ENCODE measurements around the gene ARHGAP28. TPM values are rescaled to one million over a fixed set of nuclear protein-coding genes. Genes with fewer than 3 reads are reported as not detected.

The ARHGAP28 gene
- total RNA-seq, 1 experiment from 2014 or later = not detected

- intact Hi-C loops (cut with micrococcal nuclease; ENCODE audit: unreplicated experiment) = no loop called here
- no peak for DNase-seq (ENCODE audit: low spot score)
- Histone ChIP-seq H3K36me3 (ENCODE audit: insufficient read depth, low read length, poor library complexity, severe bottlenecking) (no peaks in the 10 kb centered on the region), H3K4me3 (ENCODE audit: low read depth, low read length, poor library complexity, severe bottlenecking) (no peak overlapping the region), H3K27me3 (replicated peaks; ENCODE audit: insufficient read depth, low read depth, low read length, poor library complexity) (no peaks in the 10 kb centered on the region), H3K9me3 (ENCODE audit: low read depth, low read length, poor library complexity, severe bottlenecking) (peaks cover 5% of the 10 kb centered on the region), H3K27ac (ENCODE audit: low read depth, low read length, poor library complexity, severe bottlenecking) (no peak overlapping the region), H3K4me1 (ENCODE audit: insufficient read depth, low read length, poor library complexity, severe bottlenecking) (no peaks in the 10 kb centered on the region)
- ChIA-PET POLR2A (ENCODE audit: low non-redundant PET) (no interaction called here), CTCF (no interaction called here)
- TF ChIP-seq CTCF (conservative IDR thresholded peaks at IDR 0.05; ENCODE audit: low read depth, low read length) (no peak), EZH2 (IDR thresholded peaks at IDR 0.05; ENCODE audit: borderline replicate concordance, low read depth, low read length, poor library complexity, severe bottlenecking) (no peak)
- no TSS peak for BruUV-seq (replicated peaks)
Measured at GRCh38 chr18:6959110-6959509, 229.6 kb downstream of the ARHGAP28 start.

- ChIA-PET POLR2A (ENCODE audit: low non-redundant PET) (no interaction called here), CTCF (no interaction called here)
- BruUV-seq (replicated peaks) = no TSS peak
- Histone ChIP-seq H3K36me3 (ENCODE audit: insufficient read depth, low read length, poor library complexity, severe bottlenecking) (no peaks in the 10 kb centered on the region), H3K9me3 (ENCODE audit: low read depth, low read length, poor library complexity, severe bottlenecking) (peaks cover 5% of the 10 kb centered on the region), H3K27me3 (replicated peaks; ENCODE audit: insufficient read depth, low read depth, low read length, poor library complexity) (no peaks in the 10 kb centered on the region), H3K27ac (ENCODE audit: low read depth, low read length, poor library complexity, severe bottlenecking) (no peak overlapping the region), H3K4me1 (ENCODE audit: insufficient read depth, low read length, poor library complexity, severe bottlenecking) (no peaks in the 10 kb centered on the region), H3K4me3 (ENCODE audit: low read depth, low read length, poor library complexity, severe bottlenecking) (no peak overlapping the region)
- intact Hi-C loops (cut with micrococcal nuclease; ENCODE audit: unreplicated experiment) = no loop called here
- no peak for TF ChIP-seq CTCF (conservative IDR thresholded peaks at IDR 0.05; ENCODE audit: low read depth, low read length)
- no peak for TF ChIP-seq EZH2 (IDR thresholded peaks at IDR 0.05; ENCODE audit: borderline replicate concordance, low read depth, low read length, poor library complexity, severe bottlenecking)
- DNase-seq (ENCODE audit: low spot score) = no peak
Measured at GRCh38 chr18:6960124-6960523, 230.6 kb downstream of the ARHGAP28 start.

DNA sequence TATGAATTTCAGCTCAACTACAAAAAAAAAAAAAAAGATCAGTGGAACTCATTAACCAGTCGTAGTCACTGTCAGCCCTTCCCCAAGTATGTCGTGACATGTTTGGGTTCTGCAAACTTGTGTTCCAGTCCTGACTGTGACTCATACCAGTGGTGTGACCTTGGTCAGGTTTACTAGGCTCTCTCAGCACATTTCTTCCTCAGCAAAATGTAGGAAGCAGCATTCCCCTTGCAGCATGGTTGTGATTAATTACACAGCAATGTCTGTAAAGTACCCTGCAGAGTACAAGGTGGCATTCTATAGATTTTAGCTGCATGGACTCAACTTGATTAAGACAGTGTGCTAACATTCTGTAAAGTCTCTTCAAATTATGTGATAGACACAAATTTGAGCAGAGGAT, 231.1 kb downstream of the ARHGAP28 start:
- Histone ChIP-seq H3K36me3 (ENCODE audit: insufficient read depth, low read length, poor library complexity, severe bottlenecking) (no peaks in the 10 kb centered on the region), H3K27me3 (replicated peaks; ENCODE audit: insufficient read depth, low read depth, low read length, poor library complexity) (no peaks in the 10 kb centered on the region), H3K4me1 (ENCODE audit: insufficient read depth, low read length, poor library complexity, severe bottlenecking) (no peaks in the 10 kb centered on the region), H3K4me3 (ENCODE audit: low read depth, low read length, poor library complexity, severe bottlenecking) (no peak overlapping the region), H3K27ac (ENCODE audit: low read depth, low read length, poor library complexity, severe bottlenecking) (no peak overlapping the region), H3K9me3 (ENCODE audit: low read depth, low read length, poor library complexity, severe bottlenecking) (peaks cover 5% of the 10 kb centered on the region)
- ChIA-PET CTCF (no interaction called here), POLR2A (ENCODE audit: low non-redundant PET) (no interaction called here)
- DNase-seq (ENCODE audit: low spot score) = no peak
- intact Hi-C loops (cut with micrococcal nuclease; ENCODE audit: unreplicated experiment) = no loop called here
- no TSS peak for BruUV-seq (replicated peaks)
- TF ChIP-seq CTCF (conservative IDR thresholded peaks at IDR 0.05; ENCODE audit: low read depth, low read length) (no peak), EZH2 (IDR thresholded peaks at IDR 0.05; ENCODE audit: borderline replicate concordance, low read depth, low read length, poor library complexity, severe bottlenecking) (no peak)

All from A673 (cell line).